ENCODE results near the gene SFXN1.
A peak's percentile ranks its signal among the peaks of the same experiment; 100 is the strongest.

DNA sequence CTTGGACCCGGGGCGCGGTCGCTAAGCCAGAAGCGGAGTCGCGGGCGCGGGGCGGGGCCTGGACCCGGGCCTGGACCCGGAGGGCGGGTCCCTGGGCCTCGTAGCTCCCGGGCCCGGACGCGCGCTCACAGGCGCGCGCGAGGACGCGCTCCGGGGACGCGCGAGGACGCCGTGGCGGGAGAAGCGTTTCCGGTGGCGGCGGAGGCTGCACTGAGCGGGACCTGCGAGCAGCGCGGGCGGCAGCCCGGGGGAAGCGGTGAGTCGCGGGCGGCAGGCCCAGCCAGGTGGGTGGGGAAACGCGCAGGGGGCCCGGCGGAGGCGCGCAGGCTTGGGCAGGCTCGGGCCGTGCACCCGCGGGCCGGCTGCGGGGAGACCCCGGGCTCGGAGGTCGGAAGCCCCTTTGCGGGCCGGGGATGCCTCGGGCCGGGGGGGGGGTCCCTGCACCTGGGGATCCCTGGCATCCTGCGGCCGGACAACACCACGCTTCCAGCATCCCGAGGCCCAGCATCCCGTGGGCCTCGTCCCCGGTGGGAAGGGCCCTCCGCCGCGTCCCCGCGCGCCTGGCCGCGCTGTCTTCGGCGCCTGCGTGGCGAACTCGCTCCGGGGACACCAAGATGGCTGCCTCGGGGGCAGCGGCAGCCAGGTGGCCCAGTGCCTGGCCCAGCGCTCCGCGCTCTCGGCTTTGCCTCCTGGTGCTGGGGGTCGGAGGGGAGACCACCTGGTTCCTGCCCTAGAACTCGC is at the start of gene SFXN1:
- TF ChIP-seq CTCF (IDR thresholded peaks at IDR 0.05), result no peak
- peak in 1 of 2 donors; percentile 71 for TF ChIP-seq POLR2A (IDR thresholded peaks at IDR 0.05)
